Measurements from ENCODE around the gene DELE1.

Gene DELE1

DNA sequence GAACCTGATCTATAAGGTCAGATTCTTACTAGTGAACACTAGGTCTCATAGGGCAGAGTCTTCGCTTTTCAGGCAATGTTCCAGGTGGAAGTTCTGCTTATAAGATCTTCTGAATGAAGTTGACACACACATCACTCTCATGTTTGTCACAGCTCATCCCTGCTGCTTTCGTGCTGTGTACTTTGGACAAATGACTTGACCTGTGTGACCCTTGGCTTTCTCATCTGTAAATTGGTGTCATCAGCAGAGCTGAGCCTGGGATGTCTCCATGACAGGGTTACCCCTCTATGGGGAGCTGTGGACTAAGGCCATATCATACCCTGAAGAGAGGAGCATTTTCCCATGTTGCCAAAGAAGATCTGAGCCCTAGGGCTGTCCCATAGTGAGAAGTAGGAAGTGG lies 2.8 kb downstream of the DELE1 start:
- DNase-seq (ENCODE audit: low spot score): no peak

DNA sequence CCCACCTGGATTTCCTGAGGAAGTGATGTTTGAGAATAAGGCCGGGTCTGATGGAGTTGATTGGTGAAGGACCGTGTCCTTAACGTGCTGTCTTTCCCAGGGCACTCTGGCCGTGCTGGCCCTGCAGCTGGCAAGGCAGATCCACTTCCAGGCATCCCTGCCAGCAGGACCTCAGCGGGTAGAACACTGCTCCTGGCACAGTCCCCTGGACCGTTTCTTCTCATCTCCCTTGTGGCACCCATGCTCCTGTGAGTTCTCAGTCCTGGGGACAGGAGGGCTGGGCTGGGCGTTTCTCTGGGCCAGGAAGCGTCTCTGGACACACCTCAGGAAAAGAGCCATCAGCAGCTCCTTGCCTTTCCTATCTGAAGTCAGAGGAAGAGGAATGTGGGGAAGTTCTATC lies 4.4 kb downstream of the DELE1 start:
- DNase-seq (ENCODE audit: low spot score): no peak

DNA sequence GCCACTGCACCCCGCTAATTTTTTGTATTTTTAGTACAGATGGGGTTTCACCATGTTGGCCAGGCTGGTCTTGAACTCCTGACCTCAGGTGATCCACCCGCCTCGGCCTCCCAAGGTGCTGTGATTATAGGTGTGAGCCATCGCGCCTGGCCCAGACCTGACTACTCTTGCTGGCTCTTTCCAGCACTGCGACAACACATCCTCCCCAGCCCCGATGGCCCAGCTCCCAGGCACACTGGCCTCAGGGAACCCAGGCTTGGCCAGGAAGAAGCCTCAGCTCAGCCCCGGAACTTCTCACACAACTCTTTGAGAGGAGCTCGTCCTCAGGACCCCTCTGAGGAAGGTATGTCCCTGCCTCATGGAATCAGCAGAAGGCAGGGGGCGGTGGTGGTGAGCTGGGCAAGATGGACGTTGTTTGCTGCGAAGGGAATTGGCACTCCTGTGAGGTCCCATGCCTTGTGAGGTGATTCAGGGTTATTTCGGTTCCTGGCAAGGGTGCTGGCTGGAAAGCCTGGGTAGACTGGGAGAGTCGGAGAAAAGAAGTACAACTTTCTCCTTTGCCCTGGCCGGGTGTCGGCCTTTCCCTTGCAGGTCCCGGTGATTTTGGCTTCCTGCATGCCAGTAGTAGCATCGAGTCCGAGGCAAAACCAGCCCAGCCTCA lies 5.9 kb downstream of the DELE1 start:
- DNase-seq (ENCODE audit: low spot score): no peak

DNA sequence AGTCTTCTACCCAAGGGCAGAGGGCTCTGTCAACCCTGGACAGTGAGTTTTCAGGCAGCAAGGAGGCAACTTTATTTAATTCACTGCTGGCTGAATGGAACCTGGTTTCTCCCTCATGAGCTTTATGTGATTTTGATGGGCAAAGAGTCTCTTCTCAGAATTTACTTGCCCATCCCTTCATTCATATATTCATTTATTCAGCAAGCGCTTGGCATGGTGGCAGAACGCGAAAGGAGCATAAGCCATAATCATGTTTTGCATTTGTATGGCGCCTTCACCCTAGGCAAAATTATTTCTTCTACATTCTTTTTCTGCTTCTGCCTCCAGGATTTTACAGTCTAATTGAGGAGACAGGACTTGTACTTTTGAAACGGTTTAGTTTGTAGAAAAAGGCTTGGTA lies 8.0 kb downstream of the DELE1 start:
- no peak for DNase-seq (ENCODE audit: low spot score)

DNA sequence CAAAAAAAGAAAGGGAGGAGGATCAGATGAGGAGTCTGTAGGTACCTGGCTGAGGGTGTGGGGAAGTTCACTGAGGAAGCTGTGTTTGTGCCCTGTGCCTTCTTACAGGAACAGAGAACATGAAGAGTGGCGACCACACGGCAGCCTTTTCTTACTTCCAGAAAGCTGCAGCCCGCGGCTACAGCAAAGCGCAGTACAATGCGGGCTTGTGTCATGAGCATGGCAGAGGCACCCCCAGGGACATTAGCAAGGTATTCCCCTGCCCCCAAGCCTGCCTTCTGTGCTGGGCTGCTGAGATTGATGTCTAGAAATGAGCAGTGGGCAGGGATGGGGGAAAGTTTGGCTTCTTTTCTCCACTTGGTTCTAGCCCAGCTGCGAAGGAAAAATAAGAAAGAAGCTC lies 9.5 kb downstream of the DELE1 start:
- DNase-seq (ENCODE audit: low spot score): no peak

DNA sequence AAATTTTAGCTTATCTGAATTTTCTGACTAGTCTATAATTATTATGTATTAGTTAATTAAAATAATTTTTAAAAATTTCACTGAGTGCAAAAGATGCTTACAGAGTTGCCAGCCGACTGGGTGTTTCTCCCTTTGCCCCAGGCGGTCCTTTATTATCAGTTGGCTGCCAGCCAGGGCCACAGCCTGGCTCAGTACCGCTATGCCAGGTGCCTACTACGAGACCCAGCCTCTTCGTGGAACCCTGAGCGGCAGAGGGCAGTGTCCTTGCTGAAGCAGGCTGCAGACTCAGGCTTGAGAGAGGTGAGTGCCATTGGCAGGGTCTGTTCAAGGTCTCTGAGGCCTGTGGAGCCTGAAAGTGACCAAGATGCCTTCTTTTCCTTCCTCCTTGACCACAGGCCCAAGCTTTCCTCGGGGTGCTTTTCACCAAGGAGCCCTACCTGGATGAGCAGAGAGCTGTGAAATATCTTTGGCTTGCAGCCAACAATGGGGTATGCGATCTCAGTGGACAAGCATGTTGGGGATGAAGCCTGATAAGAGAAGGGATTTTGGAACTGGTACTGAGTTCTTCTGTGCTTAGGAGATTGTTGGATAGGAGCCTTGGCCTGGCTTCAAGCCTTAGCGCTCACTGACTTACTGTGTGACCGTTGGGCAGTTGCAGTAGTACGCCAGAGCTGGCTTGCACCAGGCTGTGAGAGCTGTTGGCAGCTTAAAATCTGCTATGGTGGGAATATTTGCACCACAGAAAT lies 10.6 kb downstream of the DELE1 start:
- DNase-seq (ENCODE audit: low spot score): no peak

DNA sequence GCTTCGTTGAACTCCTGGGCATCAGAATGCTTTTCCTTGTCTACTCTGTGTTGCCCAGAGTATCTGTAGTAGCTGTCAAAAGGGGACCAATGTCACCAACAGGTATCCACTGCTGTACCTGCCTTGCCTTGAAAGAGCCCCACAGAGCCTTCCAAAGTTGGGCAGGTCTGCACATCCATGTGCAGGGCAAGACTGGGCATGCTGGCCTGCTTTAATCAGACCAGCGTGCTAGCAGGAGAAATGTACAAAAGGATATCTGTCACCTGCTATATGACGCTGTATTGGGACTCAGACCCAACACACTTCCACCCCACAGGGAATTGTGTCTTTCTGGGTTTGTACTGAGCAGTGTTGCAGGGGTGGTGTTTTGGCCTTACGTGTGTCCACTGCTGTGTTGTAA lies 11.9 kb downstream of the DELE1 start:
- no peak for DNase-seq (ENCODE audit: low spot score)

DNA sequence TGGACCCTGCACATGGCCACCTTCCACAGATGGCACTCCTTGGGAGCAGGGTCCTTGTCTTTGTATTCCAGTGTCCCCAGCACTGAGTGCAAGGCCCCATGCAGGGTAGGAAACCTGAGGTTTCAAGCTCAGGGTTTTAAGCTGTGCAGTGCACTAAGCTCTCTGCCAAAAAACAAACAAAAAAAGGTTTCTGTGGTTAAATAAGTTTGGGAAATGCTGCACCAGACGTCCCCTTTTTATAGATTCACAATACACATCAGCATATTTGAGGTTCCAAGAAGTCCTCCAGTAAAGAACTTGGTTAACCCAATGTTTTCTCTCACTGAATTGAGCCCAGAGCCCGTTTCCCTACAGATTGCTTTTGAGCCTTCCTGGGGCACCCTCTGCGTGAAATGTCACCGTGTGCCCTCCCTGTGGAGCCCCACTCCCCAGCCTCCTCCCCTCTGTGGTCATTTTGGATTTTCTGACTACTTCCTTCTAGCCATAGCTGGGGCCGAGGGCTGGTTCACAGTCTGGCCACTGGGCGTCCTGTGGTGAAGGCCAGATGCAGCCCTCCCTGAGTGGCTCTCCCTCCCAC lies 17.1 kb downstream of the DELE1 start:
- DNase-seq (ENCODE audit: low spot score): no peak

DNA sequence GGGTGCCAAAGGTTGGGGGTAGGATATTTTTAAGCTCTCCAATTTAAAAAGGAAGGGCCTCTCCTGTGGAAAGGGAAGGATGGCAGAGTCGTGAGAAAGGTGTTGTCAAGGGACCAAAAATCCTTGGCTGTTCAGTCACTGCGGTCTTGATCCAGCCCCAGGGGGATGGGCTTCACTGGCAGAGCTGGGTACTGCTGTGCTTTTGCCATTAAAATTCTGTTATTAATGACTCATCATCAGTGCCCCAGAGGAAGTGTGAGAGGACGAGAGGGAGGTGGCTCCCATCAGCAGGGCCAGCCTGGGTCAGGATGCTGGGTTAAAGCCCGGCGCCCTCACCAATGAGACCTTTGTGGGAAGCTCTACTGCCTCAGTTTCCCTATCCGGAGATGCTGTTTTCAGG lies 17.6 kb downstream of the DELE1 start:
- DNase-seq (ENCODE audit: low spot score): no peak

DNA sequence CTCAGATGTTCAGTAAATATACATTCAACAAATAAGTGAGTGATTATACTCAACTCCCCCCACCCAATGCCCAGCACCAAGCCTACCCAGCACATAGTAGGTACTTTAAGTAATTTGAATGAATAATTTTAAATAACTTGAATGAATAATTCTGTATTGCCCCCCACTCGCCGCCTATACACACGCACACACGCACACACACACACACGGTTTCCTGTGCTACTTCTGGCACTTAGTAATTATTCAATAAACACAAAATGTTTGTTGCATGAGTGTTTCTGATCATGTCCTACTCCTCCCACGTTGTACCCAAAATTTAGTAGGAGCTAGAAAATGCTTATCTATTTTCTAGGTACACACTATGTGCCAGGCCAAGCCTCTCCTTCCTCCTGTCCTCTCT lies 18.1 kb downstream of the DELE1 start:
- no peak for DNase-seq (ENCODE audit: low spot score)

DNA sequence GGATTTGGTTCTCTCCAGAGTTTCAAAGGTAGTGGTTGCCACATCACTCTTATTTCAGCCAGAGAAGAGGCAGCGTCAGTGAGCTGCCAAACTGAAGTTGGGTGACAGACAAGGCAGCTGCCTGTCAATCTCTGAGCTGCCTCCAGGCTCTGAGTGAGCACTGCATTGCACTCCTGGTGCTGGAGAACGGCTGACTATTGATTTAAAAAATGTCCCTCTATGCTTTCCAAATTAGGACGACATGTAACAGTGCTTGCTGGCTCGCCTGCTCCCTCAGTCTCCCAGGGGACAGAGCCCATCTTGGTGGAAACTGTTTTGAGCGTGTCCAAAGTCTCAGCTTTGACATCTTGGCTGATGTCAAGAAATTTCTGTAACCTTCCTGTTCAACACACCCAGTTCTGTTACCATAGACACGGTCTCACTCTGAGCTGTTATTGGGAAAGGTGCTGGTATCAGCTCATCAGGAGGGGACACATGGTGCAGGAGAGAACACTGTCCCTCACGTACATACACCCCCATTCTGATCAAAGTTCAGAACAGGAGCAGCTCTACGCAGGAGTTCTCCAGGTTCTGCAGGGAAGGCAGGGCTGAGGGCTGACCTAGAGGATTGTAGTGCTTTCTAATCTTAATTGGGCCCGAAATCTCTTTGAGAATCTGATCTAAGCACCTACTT lies 18.6 kb downstream of the DELE1 start:
- DNase-seq (ENCODE audit: low spot score): no peak

DNA sequence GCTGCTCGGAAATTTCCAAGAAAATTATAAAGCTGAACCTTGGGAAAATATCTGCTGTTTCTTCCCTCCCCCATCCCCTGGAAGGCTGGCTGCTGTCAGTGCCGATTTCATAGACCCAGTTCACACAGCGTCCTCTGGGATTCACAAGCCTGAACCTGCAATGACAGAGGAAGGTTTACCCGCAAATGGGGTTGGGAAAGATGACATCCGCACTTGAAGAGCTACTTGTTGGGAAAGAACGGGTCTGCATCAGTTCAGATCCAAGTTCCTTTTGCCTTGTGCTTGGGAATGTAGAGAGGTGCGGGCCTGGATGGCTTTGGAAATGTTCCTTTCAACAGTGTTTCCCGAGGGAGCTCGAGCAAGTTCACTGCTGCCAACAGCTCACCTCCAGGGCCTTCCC lies 20.4 kb downstream of the DELE1 start:
- DNase-seq (ENCODE audit: low spot score): no peak

DNA sequence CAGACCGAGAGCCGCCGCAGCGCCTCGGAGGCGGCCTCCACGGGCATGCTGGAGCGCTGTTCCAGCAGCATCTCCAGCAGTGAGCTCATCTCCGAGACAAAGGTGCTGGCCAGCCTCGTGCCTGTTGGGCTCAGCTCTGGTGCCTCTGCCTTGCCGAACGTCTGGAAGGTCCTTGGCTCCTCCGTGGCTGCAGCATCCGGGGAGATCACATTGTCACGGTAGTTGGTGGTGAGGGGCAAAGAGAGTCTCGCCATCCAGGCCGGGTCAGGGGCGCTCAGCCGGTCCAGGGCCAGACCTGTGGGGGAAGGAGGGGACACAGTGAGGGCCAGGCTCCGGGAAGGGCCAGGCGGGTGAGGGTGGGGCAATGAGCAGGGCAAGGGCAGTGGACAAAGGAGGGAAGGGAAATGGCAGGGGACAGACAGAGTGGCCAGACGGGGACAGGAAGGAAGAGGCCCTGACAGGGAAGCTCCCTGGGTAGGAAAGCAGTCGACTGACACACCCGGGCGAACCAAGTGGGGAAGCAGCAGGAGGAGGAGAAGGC lies 21.9 kb downstream of the DELE1 start:
- no peak for DNase-seq (ENCODE audit: low spot score)

DNA sequence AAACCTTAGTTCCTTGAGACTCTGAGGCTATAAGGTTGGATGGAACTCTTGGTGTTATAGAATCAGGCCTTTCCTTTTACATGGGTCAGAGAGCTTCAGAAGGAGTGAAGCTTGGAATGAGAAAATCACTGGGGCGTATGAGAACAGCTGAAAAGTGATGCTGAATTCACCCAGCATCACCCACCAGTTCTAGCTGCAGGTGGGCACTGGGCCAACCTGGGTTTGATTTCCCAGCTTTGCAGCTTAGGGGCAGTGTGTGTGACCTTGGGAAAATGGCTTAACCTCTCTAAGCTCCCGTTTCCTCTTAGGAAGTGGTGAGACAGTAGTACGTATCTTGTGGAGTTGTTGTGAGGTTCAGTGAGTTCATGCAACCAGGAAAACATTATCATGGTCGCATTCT lies 23.6 kb downstream of the DELE1 start:
- no peak for DNase-seq (ENCODE audit: low spot score)

DNA sequence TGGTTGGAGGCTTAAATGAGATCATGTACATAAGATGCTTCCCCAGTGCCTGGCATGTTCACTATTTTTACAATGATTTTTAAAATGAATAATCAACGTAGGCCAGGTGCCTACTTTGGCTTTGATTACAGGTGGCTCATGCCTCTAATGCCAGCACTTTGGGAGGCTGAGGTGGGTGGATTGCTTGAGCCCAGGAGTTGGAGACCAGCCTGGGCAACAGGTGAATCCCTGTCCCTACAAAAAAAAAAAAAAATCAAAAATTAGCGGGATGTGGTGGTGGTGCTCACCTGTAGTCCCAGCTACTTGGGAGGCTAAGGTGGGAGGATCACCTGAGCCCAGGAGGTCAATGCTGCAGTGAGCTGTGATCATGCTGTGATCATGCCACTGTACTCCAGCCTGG lies 25.1 kb downstream of the DELE1 start:
- no peak for DNase-seq (ENCODE audit: low spot score)

DNA sequence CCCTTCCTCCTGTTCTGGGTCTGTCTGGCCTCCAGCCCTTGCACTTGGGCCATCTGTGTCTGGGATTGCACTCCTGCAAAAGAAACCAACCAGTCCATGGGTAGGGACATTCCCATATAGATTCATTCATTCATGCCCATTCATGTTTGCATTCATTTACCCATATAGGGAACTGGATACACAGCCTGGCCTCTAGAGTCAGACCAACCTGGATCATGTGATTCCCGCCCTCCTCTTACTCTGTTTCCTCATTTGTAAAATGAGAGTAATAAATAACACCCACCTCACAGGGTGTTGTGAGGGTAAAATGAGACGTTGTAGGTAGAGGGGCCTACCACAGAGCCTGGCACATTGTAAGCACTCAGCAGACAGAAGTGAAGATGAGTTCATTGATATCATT lies 25.8 kb downstream of the DELE1 start:
- no peak for DNase-seq (ENCODE audit: low spot score)

DNA sequence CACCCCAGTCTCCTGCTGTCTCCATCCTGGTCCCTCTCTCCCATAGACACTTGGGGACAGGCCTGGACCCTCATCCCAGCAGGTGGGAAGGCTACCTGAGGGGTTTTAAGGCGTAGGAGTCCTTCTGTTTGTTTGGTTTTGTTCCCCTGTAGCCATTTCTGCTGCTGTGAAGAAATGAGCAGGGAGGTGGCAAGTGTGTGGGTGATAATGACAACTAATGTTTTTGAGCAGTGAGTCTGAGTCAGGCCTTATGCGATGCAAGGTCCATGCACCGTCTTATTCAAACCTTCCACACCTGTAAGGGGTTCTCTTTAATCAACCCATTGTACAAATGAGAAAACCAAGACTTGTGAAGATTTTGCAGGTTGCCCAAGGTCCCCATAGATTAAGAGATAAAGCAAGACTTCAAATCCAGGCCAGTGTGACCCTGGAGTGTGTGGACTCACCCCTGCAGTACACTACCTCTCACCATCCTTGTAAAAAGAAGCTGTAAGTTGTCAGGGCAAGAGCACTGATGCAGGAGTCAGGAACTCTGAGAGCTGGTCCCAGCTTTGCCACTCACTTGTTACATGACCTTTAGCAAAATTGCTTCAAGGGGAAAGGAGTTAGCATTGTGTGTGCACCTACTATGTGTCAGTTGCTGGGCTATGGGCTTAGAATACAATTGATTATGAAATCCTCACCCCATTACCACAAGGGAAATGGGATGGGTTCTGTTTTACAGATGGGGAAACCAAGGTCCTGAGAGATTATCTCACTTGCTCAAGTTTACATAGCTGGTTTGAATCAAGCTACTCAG lies 26.7 kb downstream of the DELE1 start:
- no peak for DNase-seq (ENCODE audit: low spot score)

DNA sequence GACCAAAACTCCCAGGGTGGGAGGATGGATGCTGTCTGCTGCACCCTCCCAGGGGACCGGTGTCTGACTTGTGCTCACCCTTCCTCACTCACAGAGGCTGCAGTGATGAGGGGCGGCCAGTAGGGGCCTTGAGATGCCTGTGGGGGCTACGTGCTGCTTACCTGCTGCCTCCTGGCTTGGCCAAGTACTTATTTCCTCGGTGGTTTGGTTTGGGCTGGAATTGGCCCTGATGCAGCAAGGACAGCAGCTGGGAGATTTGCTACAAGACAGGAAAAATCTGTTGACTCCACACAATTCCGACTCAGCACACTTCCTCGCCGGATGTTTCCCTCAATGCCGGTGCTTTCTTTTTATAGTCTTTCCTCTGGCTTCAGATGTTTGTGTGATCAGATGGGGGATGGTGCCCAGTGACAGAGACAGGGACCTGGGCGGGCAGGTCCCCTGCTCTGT lies 27.7 kb downstream of the DELE1 start:
- DNase-seq (ENCODE audit: low spot score): peak; percentile 67

DNA sequence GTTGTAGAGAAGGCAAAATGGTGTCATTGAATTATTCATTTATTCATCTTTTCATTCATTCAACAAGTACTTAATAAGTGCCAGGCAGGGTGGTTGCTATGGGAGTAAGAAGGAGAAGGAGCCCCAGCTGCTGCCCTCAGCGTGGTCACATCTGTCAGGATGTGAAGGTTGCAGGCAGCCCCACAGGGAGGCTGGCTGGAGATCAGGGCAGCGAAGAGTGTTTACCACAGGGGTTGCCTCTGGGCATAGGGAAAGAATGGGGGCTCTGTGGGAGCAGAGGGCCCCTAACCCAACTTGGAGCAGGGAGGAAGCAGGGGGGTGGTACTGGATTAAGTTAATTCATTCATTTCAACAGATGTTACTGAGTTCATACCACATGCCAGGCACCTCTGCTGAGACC lies 28.3 kb downstream of the DELE1 start:
- DNase-seq (ENCODE audit: low spot score): no peak

DNA sequence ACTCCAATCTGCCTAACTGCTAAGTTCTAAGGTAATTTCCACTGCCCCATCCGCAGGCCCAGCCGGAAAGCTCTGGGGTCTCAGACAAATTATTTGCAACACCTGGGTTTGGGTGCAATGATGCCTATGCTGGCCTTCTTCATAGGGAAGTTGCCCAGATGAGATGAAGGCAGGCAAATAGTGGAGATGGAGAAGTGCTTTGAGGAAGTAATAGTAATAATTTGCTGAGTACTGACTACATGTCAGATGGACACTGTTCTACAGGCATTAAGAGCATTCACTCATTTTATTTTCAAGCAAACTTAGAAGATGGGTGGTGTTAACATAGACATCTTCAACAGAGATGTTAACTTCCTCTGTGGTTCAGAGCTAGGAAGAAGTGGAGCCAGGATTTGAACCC lies 30.5 kb downstream of the DELE1 start:
- DNase-seq (ENCODE audit: low spot score): no peak

DNA sequence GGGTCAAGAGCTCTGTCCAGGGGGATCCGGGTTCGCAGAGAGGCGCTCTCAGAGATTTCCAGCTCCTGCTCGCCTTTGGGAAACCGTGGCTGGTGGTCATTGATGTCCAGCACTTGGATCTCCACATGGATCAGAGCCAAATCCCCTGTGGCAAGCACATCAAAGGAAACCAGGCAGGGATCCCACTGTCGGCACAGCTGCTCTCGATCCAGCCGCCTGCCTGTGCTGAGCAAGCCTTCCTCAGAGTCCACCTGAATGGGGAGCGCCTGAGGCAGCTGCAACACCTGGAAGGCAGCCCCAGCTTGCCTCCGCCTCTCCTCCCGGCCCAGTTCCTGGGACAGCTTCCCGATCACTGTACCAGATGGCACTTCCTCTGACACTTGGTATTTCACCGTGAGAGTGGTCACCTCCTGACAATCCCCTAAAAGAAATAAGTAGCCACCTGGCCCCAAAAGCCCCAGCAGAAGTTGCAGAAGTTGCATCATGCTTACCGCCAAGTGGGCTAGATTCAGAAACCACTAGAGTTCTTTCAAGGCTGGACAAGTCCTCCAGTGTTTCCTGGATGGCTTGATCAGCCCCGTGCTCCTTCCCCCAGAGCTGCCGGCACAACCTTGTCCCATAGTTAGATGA lies 33.8 kb downstream of the DELE1 start:
- no peak for DNase-seq (ENCODE audit: low spot score)

All from ecto neural progenitor cell (in vitro differentiated cells).